ENCODE measurements around the gene CDK11B. TPM values are rescaled to one million over a fixed set of nuclear protein-coding genes. Genes with fewer than 3 reads are reported as not detected.
A peak's percentile ranks its signal among the peaks of the same experiment; 100 is the strongest.
"Not testable (repeated sequence)": the region's sequence is repeated elsewhere in the genome, so short reads cannot be mapped to it uniquely, and the experiment has no call there.

The CDK11B gene
- total and polyA plus RNA-seq, 2 of the 8 experiments (the other 6 are each of a cell fraction or from before 2014, with no cell fraction given): 11.1 to 31.9 TPM

DNA sequence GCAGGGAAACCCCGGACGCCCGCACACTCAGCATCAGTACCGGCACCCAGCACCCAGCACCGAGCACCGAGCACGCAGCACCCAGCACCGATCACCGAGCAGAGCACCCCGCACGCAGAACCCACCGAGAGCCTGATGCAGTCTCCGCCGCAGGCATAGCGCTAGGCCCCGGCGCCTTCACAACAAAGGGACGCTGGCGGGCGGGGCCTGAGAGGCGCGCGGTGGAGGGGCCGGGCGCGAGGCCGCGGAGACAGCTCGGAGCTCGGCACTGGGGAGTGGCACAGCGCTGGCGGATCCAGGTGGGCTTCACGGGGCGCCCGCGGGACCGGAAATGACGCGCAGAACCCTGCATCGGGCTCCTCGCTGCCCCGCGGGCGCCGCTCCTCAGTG lies 33.5 kb upstream of the CDK11B start:
- Histone ChIP-seq H3K27ac (ENCODE audit: low read depth, low read length) (peak overlapping the region; percentile 67; the same call in 1 of the 2 replicates), H3K4me2 (ENCODE audit: insufficient read depth in 1 of 2, low read depth in 2 of 2, low read length in 2 of 2) (peak overlapping the region in 1 of 2 experiments; percentile 28; a peak in 1 of 4 replicates), H3K79me2 (ENCODE audit: control insufficient read depth in 1 of 2, insufficient read depth in 2 of 2, low read length in 2 of 2) (peaks cover 0 to 11% of the 10 kb centered on the region in 2 experiments; a peak in 2 of 4 replicates), H3K4me3 (ENCODE audit: extremely low read depth in 1 of 4, insufficient read depth in 2 of 4, low read depth in 3 of 4, low read length in 4 of 4) (peak overlapping the region; percentile 34 to 61 (median 46); a peak in 7 of 8 replicates)
- H3K4me1 ChIP-seq (replicated peaks in 1 of 4; ENCODE audit: control insufficient read depth in 3 of 4, insufficient read depth in 4 of 4, low read length in 3 of 4); H3K4ac ChIP-seq (replicated peaks; ENCODE audit: insufficient read length, low read depth, low read length); H3K79me1 ChIP-seq (ENCODE audit: low read depth, low read length); H3K9ac ChIP-seq (replicated peaks in 1 of 4; ENCODE audit: extremely low read depth in 1 of 4, low read depth in 3 of 4, low read length in 3 of 4); DNase-seq (ENCODE audit: low read depth in 1 of 2, low spot score in 2 of 2); H4K5ac ChIP-seq (ENCODE audit: insufficient read length, low read depth, low read length); H3K36me3 ChIP-seq (ENCODE audit: control insufficient read depth in 2 of 4, insufficient read depth in 4 of 4, low read length in 3 of 4); POLR2A ChIA-PET (ENCODE audit: partially characterized antibody); H3K14ac ChIP-seq (ENCODE audit: insufficient read length); H3K27me3 ChIP-seq (replicated peaks in 1 of 4; ENCODE audit: control insufficient read depth in 3 of 4, extremely low read depth in 1 of 4, insufficient read depth in 3 of 4, low read length in 3 of 4); H3K18ac ChIP-seq (ENCODE audit: extremely low read depth, low read length); CTCF ChIA-PET (ENCODE audit: partially characterized antibody); H2BK20ac ChIP-seq (ENCODE audit: low read length); H2BK15ac ChIP-seq (ENCODE audit: low read length); H2AK5ac ChIP-seq (ENCODE audit: low read depth, low read length); FAIRE-seq; H2BK120ac ChIP-seq (replicated peaks; ENCODE audit: low read depth, low read length); H3K9me3 ChIP-seq (ENCODE audit: insufficient read depth in 2 of 2, low read depth in 1 of 2, low read length in 1 of 2); H2AFZ ChIP-seq (ENCODE audit: low read length); H3K56ac ChIP-seq (replicated peaks; ENCODE audit: insufficient read length, low read depth, low read length); H2BK12ac ChIP-seq (ENCODE audit: low read depth, low read length); H3K23ac ChIP-seq (ENCODE audit: insufficient read length); H4K20me1 ChIP-seq (replicated peaks in 1 of 2; ENCODE audit: control insufficient read depth in 1 of 2, insufficient read depth in 2 of 2, low read length in 2 of 2); H4K8ac ChIP-seq (ENCODE audit: extremely low read depth, insufficient read depth, low read length); H4K91ac ChIP-seq (replicated peaks; ENCODE audit: insufficient read length, low read length); H2BK5ac ChIP-seq (ENCODE audit: low read depth, low read length); H3K23me2 ChIP-seq (ENCODE audit: low read depth, low read length): not testable (repeated sequence)
- TF ChIP-seq PHF8 (conservative IDR thresholded peaks at IDR 0.05; ENCODE audit: low read depth, low read length): 0 out of 2 replicates have a peak, but pooled peaks have one; percentile 24
- 2% methylated on average over 10 of the region's 45 CpGs; no CpG with 5 or more reads in 1 of the 2 experiments for WGBS, 2 experiments (ENCODE audit: extremely low coverage in 1 of 2, insufficient coverage in 1 of 2, insufficient read length in 1 of 2, insufficient replicate concordance in 2 of 2, low coverage in 1 of 2, low lambda C conversion rate in 2 of 2, missing lambda C conversion rate in 1 of 2)

DNA sequence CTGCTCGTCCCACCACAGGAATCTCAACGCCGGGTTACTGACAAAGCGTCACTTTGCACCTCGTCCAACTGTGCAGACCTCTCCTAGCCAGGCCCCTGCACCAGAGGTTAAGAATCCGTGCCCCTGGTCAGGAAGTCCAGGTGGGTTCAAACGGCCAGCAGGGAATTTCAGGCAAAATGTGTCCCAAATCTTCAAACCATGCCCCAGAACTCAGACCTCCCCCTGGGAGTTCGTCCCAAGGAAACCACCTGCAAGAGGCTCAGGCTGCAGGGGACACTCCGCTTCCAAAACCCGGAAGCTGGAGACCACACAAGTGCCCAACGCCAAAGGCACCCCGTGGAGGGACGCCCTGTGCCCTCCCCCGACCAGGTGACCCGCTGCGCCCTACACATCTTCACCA lies 32.6 kb upstream of the CDK11B start:
- CTCF ChIA-PET (ENCODE audit: partially characterized antibody); POLR2A ChIA-PET (ENCODE audit: partially characterized antibody); H2AK5ac ChIP-seq (ENCODE audit: low read depth, low read length); H2BK15ac ChIP-seq (ENCODE audit: low read length); H3K36me3 ChIP-seq (ENCODE audit: control insufficient read depth in 2 of 4, insufficient read depth in 4 of 4, low read length in 3 of 4); H2AFZ ChIP-seq (ENCODE audit: low read length); H3K4me1 ChIP-seq (replicated peaks in 1 of 4; ENCODE audit: control insufficient read depth in 3 of 4, insufficient read depth in 4 of 4, low read length in 3 of 4); H3K27ac ChIP-seq (ENCODE audit: low read depth, low read length); H4K91ac ChIP-seq (replicated peaks; ENCODE audit: insufficient read length, low read length); H3K23ac ChIP-seq (ENCODE audit: insufficient read length); H3K18ac ChIP-seq (ENCODE audit: extremely low read depth, low read length); H3K9ac ChIP-seq (replicated peaks in 1 of 4; ENCODE audit: extremely low read depth in 1 of 4, low read depth in 3 of 4, low read length in 3 of 4); H4K20me1 ChIP-seq (replicated peaks in 1 of 2; ENCODE audit: control insufficient read depth in 1 of 2, insufficient read depth in 2 of 2, low read length in 2 of 2); H3K4ac ChIP-seq (replicated peaks; ENCODE audit: insufficient read length, low read depth, low read length); H2BK12ac ChIP-seq (ENCODE audit: low read depth, low read length); H3K23me2 ChIP-seq (ENCODE audit: low read depth, low read length); H2BK20ac ChIP-seq (ENCODE audit: low read length); H3K56ac ChIP-seq (replicated peaks; ENCODE audit: insufficient read length, low read depth, low read length); H4K8ac ChIP-seq (ENCODE audit: extremely low read depth, insufficient read depth, low read length); H4K5ac ChIP-seq (ENCODE audit: insufficient read length, low read depth, low read length); H2BK120ac ChIP-seq (replicated peaks; ENCODE audit: low read depth, low read length); H2BK5ac ChIP-seq (ENCODE audit: low read depth, low read length); H3K9me3 ChIP-seq (ENCODE audit: insufficient read depth in 2 of 2, low read depth in 1 of 2, low read length in 1 of 2); DNase-seq (ENCODE audit: low read depth in 1 of 2, low spot score in 2 of 2); H3K14ac ChIP-seq (ENCODE audit: insufficient read length); H3K79me1 ChIP-seq (ENCODE audit: low read depth, low read length); H3K27me3 ChIP-seq (replicated peaks in 1 of 4; ENCODE audit: control insufficient read depth in 3 of 4, extremely low read depth in 1 of 4, insufficient read depth in 3 of 4, low read length in 3 of 4); FAIRE-seq: not testable (repeated sequence)
- Histone ChIP-seq H3K4me3 (ENCODE audit: extremely low read depth in 1 of 4, insufficient read depth in 2 of 4, low read depth in 3 of 4, low read length in 4 of 4) (0 out of 8 replicates have a peak overlapping the region, but pooled peaks of 2 of the 4 experiments have one; percentile 17 to 38), H3K4me2 (ENCODE audit: insufficient read depth in 1 of 2, low read depth in 2 of 2, low read length in 2 of 2) (peak overlapping the region in 1 of 2 experiments; percentile 53; a peak in 3 of 4 replicates), H3K79me2 (ENCODE audit: control insufficient read depth in 1 of 2, insufficient read depth in 2 of 2, low read length in 2 of 2) (peaks cover 0 to 18% of the 10 kb centered on the region in 2 experiments; a peak in 2 of 4 replicates)
- no CpG with 5 or more reads among the region's 16 CpGs for WGBS, 2 experiments (ENCODE audit: extremely low coverage in 1 of 2, insufficient coverage in 1 of 2, insufficient read length in 1 of 2, insufficient replicate concordance in 2 of 2, low coverage in 1 of 2, low lambda C conversion rate in 2 of 2, missing lambda C conversion rate in 1 of 2)
